HepG2 (cell line): ENCODE measurements around the gene STEAP1B. TPM values are rescaled to one million over a fixed set of nuclear protein-coding genes. Genes with fewer than 3 reads are reported as not detected.
A peak's percentile ranks its signal among the peaks of the same experiment; 100 is the strongest.

Experiments
- CSRNP2 ChIP-seq: sonication (generic); formaldehyde crosslinking; conservative IDR thresholded peaks from 2 replicates; pipeline ENCODE4 v1.8.0; 2022; ENCODE audit warnings: low read depth, missing genetic modification reagents
- FOXP4 ChIP-seq: sonication (generic); formaldehyde crosslinking; IDR thresholded peaks from 2 replicates; pipeline ENCODE4 v1.4.0; 2020; ENCODE audit warnings: missing genetic modification reagents
- IRF9 ChIP-seq: sonication (generic); formaldehyde crosslinking; IDR thresholded peaks from 2 replicates; pipeline ENCODE4 v1.8.0; 2022; ENCODE audit warnings: missing genetic modification reagents, mild to moderate bottlenecking, borderline replicate concordance
- KDM5A ChIP-seq: fragments of 200-600 bp; sonication (generic); IDR thresholded peaks from 2 replicates; pipeline ENCODE4 v1.7.0; 2018; ENCODE audit warnings: antibody characterized with exemption, mild to moderate bottlenecking, low read length, borderline replicate concordance
- MED13 ChIP-seq: sonication (generic); formaldehyde crosslinking; IDR thresholded peaks from 2 replicates; pipeline ENCODE4 v1.5.0; 2020; ENCODE audit warnings: missing genetic modification reagents
- NAIF1 ChIP-seq: sonication (generic); formaldehyde crosslinking; IDR thresholded peaks from 2 replicates; pipeline ENCODE4 v1.5.0; 2020; ENCODE audit warnings: mild to moderate bottlenecking, missing genetic modification reagents, borderline replicate concordance
- NR2C2 ChIP-seq: sonication (generic); formaldehyde crosslinking; IDR thresholded peaks from 2 replicates; pipeline ENCODE4 v1.4.0; 2020; ENCODE audit warnings: missing genetic modification reagents, mild to moderate bottlenecking, moderate library complexity, borderline replicate concordance
- SOX6 ChIP-seq, 2 experiments: fragments of 450-650 bp in 1 of 2; sonication (generic) in 1 of 2; formaldehyde crosslinking in 1 of 2; IDR thresholded peaks; 2 replicates each; pipeline versions ENCODE4 v1.4.0 to v1.6.1; 2017 to 2020; ENCODE audit warnings: antibody characterized with exemption in 1 of 2, mild to moderate bottlenecking in 1 of 2, missing genetic modification reagents in 1 of 2
- SP1 ChIP-seq, 2 experiments: fragments of 450-650 bp in 1 of 2; sonication (generic) in 1 of 2; formaldehyde crosslinking in 1 of 2; IDR thresholded peaks; 2 replicates each; pipeline versions ENCODE4 v1.4.0 to v1.6.1; 2016 to 2020; ENCODE audit warnings: missing genetic modification reagents in 1 of 2
- YEATS2 ChIP-seq: sonication (generic); formaldehyde crosslinking; IDR thresholded peaks from 2 replicates; pipeline ENCODE4 v1.4.0; 2020; ENCODE audit warnings: missing genetic modification reagents, borderline replicate concordance
- ZFP36L1 ChIP-seq: sonication (generic); formaldehyde crosslinking; IDR thresholded peaks from 2 replicates; pipeline ENCODE4 v1.8.0; 2022; ENCODE audit warnings: mild to moderate bottlenecking, missing genetic modification reagents, moderate library complexity
- ZNF121 ChIP-seq: sonication (generic); formaldehyde crosslinking; IDR thresholded peaks from 2 replicates; pipeline ENCODE4 v1.5.0; 2020; ENCODE audit warnings: mild to moderate bottlenecking, missing genetic modification reagents
- ZNF17 ChIP-seq: sonication (generic); formaldehyde crosslinking; IDR thresholded peaks from 2 replicates; pipeline ENCODE4 v1.5.0; 2020; ENCODE audit warnings: mild to moderate bottlenecking, missing genetic modification reagents
- ZNF18 ChIP-seq: sonication (generic); formaldehyde crosslinking; IDR thresholded peaks from 2 replicates; pipeline ENCODE4 v1.8.0; 2022; ENCODE audit warnings: mild to moderate bottlenecking, missing genetic modification reagents; ENCODE audit not compliant: insufficient replicate concordance
- ZNF432 ChIP-seq: sonication (generic); formaldehyde crosslinking; IDR thresholded peaks from 2 replicates; pipeline ENCODE4 v1.5.0; 2020; ENCODE audit warnings: missing genetic modification reagents, mild to moderate bottlenecking, borderline replicate concordance
- ZNF44 ChIP-seq: sonication (generic); formaldehyde crosslinking; IDR thresholded peaks from 2 replicates; pipeline ENCODE4 v1.5.1; 2020; ENCODE audit warnings: mild to moderate bottlenecking, missing genetic modification reagents
- polyA plus RNA-seq, 8 experiments: library from polyadenylated mRNA; depleted of rRNA in 3 of 8; stranded (reverse) in 7 of 8; unstranded in 1 of 8; fragments of >200 nt; fragmentation: Illumina TruSeq in 4 of 8; extraction: Trizol in 4 of 8; gene quantifications; 2 replicates each; pipeline versions ENCODE4 v1.2.1 to v1.2.3, GENCODE V29; 2011 to 2016; ENCODE audit warnings: low read depth in 4 of 8, missing spikeins in 1 of 8, mixed read lengths in 1 of 8; ENCODE audit not compliant: insufficient read depth in 1 of 8
- total RNA-seq, 5 experiments: library from RNA; depleted of rRNA; stranded (reverse); fragments of >200 nt; fragmentation: Illumina TruSeq; extraction: Trizol; gene quantifications; 2 replicates each; pipeline ENCODE4 v1.2.3, GENCODE V29; 2016; ENCODE audit warnings: low read depth in 1 of 5
- TF ChIP-seq, protein P1 (sequence below): sonication (generic); formaldehyde crosslinking; IDR thresholded peaks from 2 replicates; pipeline ENCODE4 v1.4.0; 2020; ENCODE audit warnings: missing genetic modification reagents
- TF ChIP-seq, protein P2 (sequence below): IDR thresholded peaks from 2 replicates; pipeline ENCODE4 v1.6.1; 2016; ENCODE audit warnings: low read depth, control low read depth

The STEAP1B gene
- total and polyA plus RNA-seq, 2 of the 13 experiments (the other 11 are each of a cell fraction or from before 2014, with no cell fraction given), result not detected

DNA sequence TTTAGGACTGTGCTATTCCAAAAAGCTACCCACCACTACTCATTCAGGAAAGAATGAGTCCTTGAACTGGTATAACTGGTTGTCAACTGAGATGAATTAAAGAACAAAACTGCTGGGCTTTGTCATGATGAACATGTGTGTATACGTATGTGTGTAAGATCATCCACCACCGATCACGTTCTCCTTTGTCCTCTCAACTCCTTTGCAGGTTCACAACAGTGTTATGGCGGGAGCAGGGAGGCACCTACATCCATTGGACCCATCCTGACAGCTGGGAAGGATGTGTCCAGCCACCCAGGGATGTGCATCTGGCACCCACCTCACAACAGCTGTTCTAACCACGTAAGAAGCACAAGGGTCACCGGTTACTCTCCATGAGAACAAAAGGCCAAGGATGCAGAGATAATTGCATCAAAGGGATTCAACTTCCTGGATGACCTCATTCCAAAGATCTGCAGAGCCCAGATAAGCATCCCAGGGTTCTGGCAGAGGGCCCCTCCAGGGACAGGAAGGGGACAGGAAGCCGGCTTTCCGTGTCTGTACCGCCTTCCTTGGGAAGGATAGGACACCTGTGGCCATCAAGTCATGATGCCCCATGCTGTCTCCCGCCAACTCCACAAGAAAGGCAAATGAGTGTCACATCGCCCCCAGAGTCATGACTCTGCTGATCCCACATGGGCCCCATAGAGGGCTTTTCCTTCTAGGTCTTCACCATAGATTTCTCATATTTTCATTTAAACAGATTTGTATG is 66.1 kb downstream of the STEAP1B start (continued):
- TF ChIP-seq ZNF432 (CRISPR knock-in tag) (no peak), SOX6 (IDR thresholded peaks at IDR 0.05) (no peak), SOX6 (CRISPR knock-in tag; IDR thresholded peaks at IDR 0.05) (peak; percentile 97), YEATS2 (peak; percentile 28; the same call in 1 of the 2 replicates), CSRNP2 (CRISPR knock-in tag) (no peak), FOXP4 (CRISPR knock-in tag) (peak; percentile 81), NAIF1 (CRISPR knock-in tag) (no peak), IRF9 (CRISPR knock-in tag) (peak; percentile 78; the same call in 1 of the 2 replicates), ZNF17 (CRISPR knock-in tag) (no peak), ZNF44 (CRISPR knock-in tag) (no peak), ZNF18 (peak; percentile 72), ZFP36L1 (peak; percentile 54; the same call in 1 of the 2 replicates), KDM5A (no peak), MED13 (CRISPR knock-in tag) (peak; percentile 49; the same call in 1 of the 2 replicates), NR2C2 (peak; percentile 52), ZNF121 (CRISPR knock-in tag) (no peak), SP1 (IDR thresholded peaks at IDR 0.05) (no peak), SP1 (CRISPR knock-in tag; IDR thresholded peaks at IDR 0.05) (no peak)
- TF ChIP-seq, protein P1, sequence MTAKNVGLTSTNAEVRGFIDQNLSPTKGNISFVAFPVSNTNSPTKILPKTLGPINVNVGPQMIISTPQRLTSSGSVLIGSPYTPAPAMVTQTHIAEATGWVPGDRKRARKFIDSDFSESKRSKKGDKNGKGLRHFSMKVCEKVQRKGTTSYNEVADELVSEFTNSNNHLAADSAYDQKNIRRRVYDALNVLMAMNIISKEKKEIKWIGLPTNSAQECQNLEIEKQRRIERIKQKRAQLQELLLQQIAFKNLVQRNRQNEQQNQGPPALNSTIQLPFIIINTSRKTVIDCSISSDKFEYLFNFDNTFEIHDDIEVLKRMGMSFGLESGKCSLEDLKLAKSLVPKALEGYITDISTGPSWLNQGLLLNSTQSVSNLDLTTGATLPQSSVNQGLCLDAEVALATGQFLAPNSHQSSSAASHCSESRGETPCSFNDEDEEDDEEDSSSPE (CRISPR knock-in tag), result 0 out of 2 replicates have a peak, but pooled peaks have one; percentile 18
- TF ChIP-seq, protein P2, sequence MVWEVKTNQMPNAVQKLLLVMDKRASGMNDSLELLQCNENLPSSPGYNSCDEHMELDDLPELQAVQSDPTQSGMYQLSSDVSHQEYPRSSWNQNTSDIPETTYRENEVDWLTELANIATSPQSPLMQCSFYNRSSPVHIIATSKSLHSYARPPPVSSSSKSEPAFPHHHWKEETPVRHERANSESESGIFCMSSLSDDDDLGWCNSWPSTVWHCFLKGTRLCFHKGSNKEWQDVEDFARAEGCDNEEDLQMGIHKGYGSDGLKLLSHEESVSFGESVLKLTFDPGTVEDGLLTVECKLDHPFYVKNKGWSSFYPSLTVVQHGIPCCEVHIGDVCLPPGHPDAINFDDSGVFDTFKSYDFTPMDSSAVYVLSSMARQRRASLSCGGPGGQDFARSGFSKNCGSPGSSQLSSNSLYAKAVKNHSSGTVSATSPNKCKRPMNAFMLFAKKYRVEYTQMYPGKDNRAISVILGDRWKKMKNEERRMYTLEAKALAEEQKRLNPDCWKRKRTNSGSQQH, result peak; percentile 39; the same call in 1 of the 2 replicates
